HEK293T (cell line): ENCODE measurements around the gene PLEKHB2.

Experiments
- CTCF ChIA-PET: fragments of 350-600 bp; formaldehyde crosslinking; extraction: SDS; loops from one replicate; lab custom pipeline; 2021; ENCODE audit warnings: antibody characterized with exemption, inconsistent platforms; lab: Yijun Ruan, JAX
- POLR2A ChIA-PET: fragments of 350-600 bp; formaldehyde crosslinking; extraction: SDS; loops from one replicate; lab custom pipeline; 2020; ENCODE audit warnings: antibody characterized with exemption, inconsistent platforms; lab: Yijun Ruan, JAX
- DNase-seq: peaks from one replicate; pipeline ENCODE4 v3.0.0; 2012; ENCODE audit warnings: mixed read lengths; ENCODE audit errors: extremely low spot score
- ARNT ChIP-seq: fragments of 450-650 bp; IDR thresholded peaks from 2 replicates; pipeline ENCODE4 v1.6.1; 2017; ENCODE audit warnings: mild to moderate bottlenecking
- BHLHE40 ChIP-seq: fragments of 450-650 bp; IDR thresholded peaks from 2 replicates; pipeline ENCODE4 v1.6.1; 2016; ENCODE audit warnings: mild to moderate bottlenecking, moderate library complexity, borderline replicate concordance
- CTBP1 ChIP-seq: fragments of 450-650 bp; IDR thresholded peaks from 2 replicates; pipeline ENCODE4 v1.6.1; 2016; ENCODE audit warnings: borderline replicate concordance
- ELF4 ChIP-seq: fragments of 450-650 bp; IDR thresholded peaks from 2 replicates; pipeline ENCODE4 v1.6.1; 2017; ENCODE audit warnings: antibody characterized with exemption
- FOXA1 ChIP-seq: fragments of 450-650 bp; IDR thresholded peaks from 2 replicates; pipeline ENCODE4 v1.6.1; 2016; ENCODE audit warnings: mild to moderate bottlenecking
- FOXK2 ChIP-seq: fragments of 450-650 bp; IDR thresholded peaks from 2 replicates; pipeline ENCODE4 v1.6.1; 2016; ENCODE audit warnings: mild to moderate bottlenecking
- FOXM1 ChIP-seq: fragments of 450-650 bp; IDR thresholded peaks from 2 replicates; pipeline ENCODE4 v1.6.1; 2017; ENCODE audit warnings: mild to moderate bottlenecking, borderline replicate concordance
- HDGF ChIP-seq: fragments of 450-650 bp; IDR thresholded peaks from 2 replicates; pipeline ENCODE4 v1.6.1; 2017; ENCODE audit warnings: antibody characterized with exemption, borderline replicate concordance
- L3MBTL2 ChIP-seq: fragments of 450-650 bp; conservative IDR thresholded peaks from 2 replicates; pipeline ENCODE4 v1.6.1; 2016; ENCODE audit warnings: mild to moderate bottlenecking
- LEF1 ChIP-seq: fragments of 450-650 bp; IDR thresholded peaks from 2 replicates; pipeline ENCODE4 v1.6.1; 2017; ENCODE audit warnings: mild to moderate bottlenecking, borderline replicate concordance
- NFRKB ChIP-seq: fragments of 450-650 bp; IDR thresholded peaks from 2 replicates; pipeline ENCODE4 v1.6.1; 2016; ENCODE audit warnings: mild to moderate bottlenecking, moderate library complexity
- PKNOX1 ChIP-seq: fragments of 450-650 bp; IDR thresholded peaks from 2 replicates; pipeline ENCODE4 v1.6.1; 2016
- SP1 ChIP-seq: fragments of 450-650 bp; IDR thresholded peaks from 2 replicates; pipeline ENCODE4 v1.6.1; 2017
- SUZ12 ChIP-seq: fragments of 450-650 bp; IDR thresholded peaks from 2 replicates; pipeline ENCODE4 v1.6.1; 2016; ENCODE audit warnings: mild to moderate bottlenecking
- TARDBP ChIP-seq: fragments of 450-650 bp; IDR thresholded peaks from 2 replicates; pipeline ENCODE4 v1.6.1; 2016
- ZNF384 ChIP-seq: fragments of 450-650 bp; IDR thresholded peaks from 2 replicates; pipeline ENCODE4 v1.6.1; 2016

Gene PLEKHB2

GRCh38 chr2:131094463-131095281 lies 10.5 kb upstream of the PLEKHB2 start:
- no peak for TF ChIP-seq LEF1
- no peak for TF ChIP-seq FOXM1
- TF ChIP-seq TARDBP = no peak
- TF ChIP-seq ARNT = no peak
- no peak for TF ChIP-seq NFRKB
- TF ChIP-seq ELF4 = no peak
- no peak for TF ChIP-seq HDGF
- TF ChIP-seq SUZ12 = no peak
- POLR2A ChIA-PET = interaction anchor here (2.6 kb wide), 1 partner anchor 9 kb away, joined by 35 read pairs; the partner anchor contains the start of gene PLEKHB2
- CTCF ChIA-PET = no interaction called here
- no peak for DNase-seq

GRCh38 chr2:131103165-131103564 lies 2.0 kb upstream of the PLEKHB2 start:
- ChIA-PET CTCF (no interaction called here), POLR2A (interaction anchor here (1.0 to 3.1 kb wide), 2 partner anchors 9 to 11 kb away, joined by 3 to 35 read pairs; partner anchors contain the start of gene FAM168B)
- DNase-seq = no peak
- TF ChIP-seq L3MBTL2 (no peak), SUZ12 (no peak), ARNT (no peak), SP1 (no peak), FOXA1 (no peak), FOXK2 (no peak), LEF1 (no peak), ELF4 (no peak), ZNF384 (no peak), CTBP1 (no peak), BHLHE40 (no peak), TARDBP (no peak), HDGF (no peak), PKNOX1 (no peak)

- POLR2A ChIA-PET = interaction anchor here (1.1 to 3.1 kb wide), 2 partner anchors 10 to 17 kb away, joined by 3 to 35 read pairs; partner anchors contain the start of gene FAM168B
- no peak for TF ChIP-seq NFRKB
- 0 out of 2 replicates have a peak, but pooled peaks have one; percentile 7 for TF ChIP-seq PKNOX1
- TF ChIP-seq ZNF384 = peak; percentile 61; the same call in 1 of the 2 replicates
- TF ChIP-seq HDGF = no peak
- TF ChIP-seq TARDBP = no peak
- no peak for TF ChIP-seq FOXA1
- TF ChIP-seq L3MBTL2 = peak; percentile 29; the same call in 1 of the 2 replicates
- no peak for TF ChIP-seq CTBP1
- CTCF ChIA-PET = interaction anchor here (0.7 kb wide), 1 partner anchor 101 kb away, joined by 3 read pairs; no protein-coding TSS in a partner anchor
- peak; percentile 69 for DNase-seq
Measured at GRCh38 chr2:131104487-131105155, 515 bp upstream of the PLEKHB2 start.

DNA sequence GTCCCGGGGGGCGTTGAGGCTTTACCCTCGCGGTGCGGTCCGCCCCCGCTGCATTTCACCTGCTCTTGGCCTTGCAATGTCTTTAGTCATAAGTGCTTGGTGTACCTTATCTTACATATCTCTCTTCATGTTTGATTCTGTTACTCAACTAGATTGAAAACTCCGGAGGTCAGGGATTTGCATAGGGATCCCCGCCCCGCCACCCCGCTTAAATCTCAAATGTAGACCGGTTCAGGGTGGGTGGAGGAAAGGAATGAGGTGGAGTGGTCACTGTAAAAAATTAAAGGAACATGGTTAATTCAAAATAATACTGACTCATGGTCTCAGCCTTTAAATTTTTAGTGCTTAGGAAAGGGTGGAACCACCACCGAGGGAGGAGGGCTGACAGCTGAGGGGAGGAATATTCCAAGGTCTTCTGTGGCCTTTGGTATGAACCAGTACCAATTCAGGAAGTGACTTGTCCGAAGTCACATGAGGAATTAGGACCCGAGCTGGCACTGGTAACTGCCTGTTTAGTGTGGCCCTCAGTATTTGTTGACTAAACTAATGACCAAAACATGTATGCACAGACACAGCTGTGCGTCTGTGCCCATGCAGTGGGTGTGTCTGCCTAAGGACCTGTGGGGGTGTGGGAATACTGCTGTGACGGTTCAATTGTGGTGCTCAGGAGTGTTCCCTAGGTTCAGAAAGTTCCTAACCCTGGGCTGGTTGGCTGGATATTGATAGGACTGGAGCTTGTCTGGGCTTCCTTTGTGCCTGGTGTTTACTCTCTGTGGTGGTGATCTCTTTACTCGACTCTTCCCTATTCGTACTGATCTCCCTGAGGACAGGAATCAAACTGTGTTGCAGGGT lies 1.0 kb downstream of the PLEKHB2 start:
- CTCF ChIA-PET = no interaction called here
- no peak for TF ChIP-seq SUZ12
- TF ChIP-seq FOXK2 = no peak
- no peak for TF ChIP-seq FOXA1
- no peak for TF ChIP-seq FOXM1
- TF ChIP-seq ZNF384 = no peak
- POLR2A ChIA-PET = interaction anchor here (0.7 to 1.0 kb wide), 2 partner anchors 13 to 14 kb away, joined by 3 to 5 read pairs; partner anchors contain the start of gene FAM168B
- DNase-seq = no peak

- ChIA-PET CTCF (no interaction called here), POLR2A (no interaction called here)
- DNase-seq = no peak
- TF ChIP-seq L3MBTL2 (no peak), FOXM1 (no peak), FOXA1 (no peak), LEF1 (no peak), PKNOX1 (no peak), ZNF384 (no peak), FOXK2 (no peak), ELF4 (no peak), BHLHE40 (no peak), CTBP1 (no peak), ARNT (no peak), TARDBP (no peak), SP1 (no peak), SUZ12 (no peak), NFRKB (no peak), HDGF (no peak)
Measured at GRCh38 chr2:131112529-131112928, 7.4 kb downstream of the PLEKHB2 start.
